GM21447 (cell line): ENCODE results near the gene GRID1.

ENCODE experiments used
- ATAC-seq: cut with Tn5 transposase; IDR thresholded peaks from one replicate; pipeline ENCODE4 v1.9.1; 2021; ENCODE audit not compliant: unreplicated experiment

The GRID1 gene

GRCh38 chr10:85598646-85599045 is 767.9 kb downstream of the GRID1 start:
- ATAC-seq = no peak

- no peak for ATAC-seq
Observed at GRCh38 chr10:85597006-85597405, 769.6 kb downstream of the GRID1 start.

GRCh38 chr10:85596389-85596788 is 770.2 kb downstream of the GRID1 start:
- ATAC-seq = no peak

- ATAC-seq = no peak
Observed at GRCh38 chr10:85594239-85594638, 772.4 kb downstream of the GRID1 start.

- no peak for ATAC-seq
Observed at GRCh38 chr10:85593226-85593772, 773.3 kb downstream of the GRID1 start.

GRCh38 chr10:85581371-85581770 is 785.2 kb downstream of the GRID1 start:
- ATAC-seq = no peak

- no peak for ATAC-seq
Observed at GRCh38 chr10:85580585-85580984, 786.0 kb downstream of the GRID1 start.

GRCh38 chr10:85578860-85579259 is 787.7 kb downstream of the GRID1 start:
- no peak for ATAC-seq

GRCh38 chr10:85575441-85575840 is 791.2 kb downstream of the GRID1 start:
- ATAC-seq = no peak

- ATAC-seq = no peak
Observed at GRCh38 chr10:85570871-85571270, 795.7 kb downstream of the GRID1 start.

GRCh38 chr10:85565381-85565780 is 801.2 kb downstream of the GRID1 start:
- ATAC-seq = no peak

GRCh38 chr10:85558533-85558932 is 808.1 kb downstream of the GRID1 start:
- ATAC-seq = no peak

GRCh38 chr10:85557706-85558105 is 808.9 kb downstream of the GRID1 start:
- no peak for ATAC-seq

GRCh38 chr10:85557077-85557476 is 809.5 kb downstream of the GRID1 start:
- ATAC-seq = no peak
